ENCODE data around the gene PHLPP1. TPM values are rescaled to one million over a fixed set of nuclear protein-coding genes. Genes with fewer than 3 reads are reported as not detected.

PHLPP1 gene
- total and polyA plus RNA-seq, 2 donors from 2014 or later = 2.9 to 13.0 TPM

- Histone ChIP-seq H3K27ac (ENCODE audit: low read depth in 2 of 2, low read length in 2 of 2) (no peak overlapping the region), H3K36me3 (ENCODE audit: control insufficient read depth in 2 of 3, insufficient read depth in 3 of 3, low read length in 3 of 3) (no peaks in the 10 kb centered on the region), H3K4me1 (ENCODE audit: control insufficient read depth in 2 of 3, insufficient read depth in 2 of 3, low read depth in 1 of 3, low read length in 3 of 3) (no peaks in the 10 kb centered on the region), H3K4me3 (ENCODE audit: low read length in 3 of 3) (no peak overlapping the region), H3K9me3 (ENCODE audit: control insufficient read depth in 2 of 3, insufficient read depth in 1 of 3, low read length in 3 of 3) (no peaks in the 10 kb centered on the region), H3K27me3 (ENCODE audit: control insufficient read depth, insufficient read depth, low read length) (no peaks in the 10 kb centered on the region), H3K9ac (ENCODE audit: low read length in 3 of 3) (no peak overlapping the region)
- TF ChIP-seq, protein P1, sequence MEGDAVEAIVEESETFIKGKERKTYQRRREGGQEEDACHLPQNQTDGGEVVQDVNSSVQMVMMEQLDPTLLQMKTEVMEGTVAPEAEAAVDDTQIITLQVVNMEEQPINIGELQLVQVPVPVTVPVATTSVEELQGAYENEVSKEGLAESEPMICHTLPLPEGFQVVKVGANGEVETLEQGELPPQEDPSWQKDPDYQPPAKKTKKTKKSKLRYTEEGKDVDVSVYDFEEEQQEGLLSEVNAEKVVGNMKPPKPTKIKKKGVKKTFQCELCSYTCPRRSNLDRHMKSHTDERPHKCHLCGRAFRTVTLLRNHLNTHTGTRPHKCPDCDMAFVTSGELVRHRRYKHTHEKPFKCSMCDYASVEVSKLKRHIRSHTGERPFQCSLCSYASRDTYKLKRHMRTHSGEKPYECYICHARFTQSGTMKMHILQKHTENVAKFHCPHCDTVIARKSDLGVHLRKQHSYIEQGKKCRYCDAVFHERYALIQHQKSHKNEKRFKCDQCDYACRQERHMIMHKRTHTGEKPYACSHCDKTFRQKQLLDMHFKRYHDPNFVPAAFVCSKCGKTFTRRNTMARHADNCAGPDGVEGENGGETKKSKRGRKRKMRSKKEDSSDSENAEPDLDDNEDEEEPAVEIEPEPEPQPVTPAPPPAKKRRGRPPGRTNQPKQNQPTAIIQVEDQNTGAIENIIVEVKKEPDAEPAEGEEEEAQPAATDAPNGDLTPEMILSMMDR (IDR thresholded peaks at IDR 0.05; ENCODE audit: borderline replicate concordance, extremely low read depth, insufficient read depth) = no peak
- DNase-seq = no peak
- intact Hi-C loops (cut with DNase I) = no loop called here
- FAIRE-seq = no peak
Observed at GRCh38 chr18:62883937-62884735, 168.8 kb downstream of the PHLPP1 start.

GRCh38 chr18:62885804-62886203, 170.5 kb downstream of the PHLPP1 start:
- H3K4me1 ChIP-seq (ENCODE audit: control insufficient read depth in 2 of 3, insufficient read depth in 2 of 3, low read depth in 1 of 3, low read length in 3 of 3) = no peaks in the 10 kb centered on the region
- H3K27me3 ChIP-seq (ENCODE audit: control insufficient read depth, insufficient read depth, low read length) = no peaks in the 10 kb centered on the region
- FAIRE-seq (no peak), DNase-seq (no peak)
- H3K9me3 ChIP-seq (ENCODE audit: control insufficient read depth in 2 of 3, insufficient read depth in 1 of 3, low read length in 3 of 3) = no peaks in the 10 kb centered on the region
- TF ChIP-seq, protein P1 (IDR thresholded peaks at IDR 0.05; ENCODE audit: borderline replicate concordance, extremely low read depth, insufficient read depth) = no peak
- H3K36me3 ChIP-seq (ENCODE audit: control insufficient read depth in 2 of 3, insufficient read depth in 3 of 3, low read length in 3 of 3) = no peaks in the 10 kb centered on the region
- H3K9ac ChIP-seq (ENCODE audit: low read length in 3 of 3) = no peak overlapping the region
- intact Hi-C loops (cut with DNase I) = no loop called here
- no peak overlapping the region for H3K4me3 ChIP-seq (ENCODE audit: low read length in 3 of 3)
- no peak overlapping the region for H3K27ac ChIP-seq (ENCODE audit: low read depth in 2 of 2, low read length in 2 of 2)

GRCh38 chr18:62894681-62895390, 179.5 kb downstream of the PHLPP1 start:
- no peak for FAIRE-seq
- TF ChIP-seq, protein P1 (IDR thresholded peaks at IDR 0.05; ENCODE audit: borderline replicate concordance, extremely low read depth, insufficient read depth) = no peak
- no peak overlapping the region for H3K9ac ChIP-seq (ENCODE audit: low read length in 3 of 3)
- no peaks in the 10 kb centered on the region for H3K27me3 ChIP-seq (ENCODE audit: control insufficient read depth, insufficient read depth, low read length)
- H3K4me1 ChIP-seq (ENCODE audit: control insufficient read depth in 2 of 3, insufficient read depth in 2 of 3, low read depth in 1 of 3, low read length in 3 of 3) = no peaks in the 10 kb centered on the region
- no peak overlapping the region for H3K27ac ChIP-seq (ENCODE audit: low read depth in 2 of 2, low read length in 2 of 2)
- H3K4me3 ChIP-seq (ENCODE audit: low read length in 3 of 3) = no peak overlapping the region
- DNase-seq = no peak
- no peaks in the 10 kb centered on the region for H3K9me3 ChIP-seq (ENCODE audit: control insufficient read depth in 2 of 3, insufficient read depth in 1 of 3, low read length in 3 of 3)
- intact Hi-C loops (cut with DNase I) = no loop called here
- H3K36me3 ChIP-seq (ENCODE audit: control insufficient read depth in 2 of 3, insufficient read depth in 3 of 3, low read length in 3 of 3) = peaks cover 0 to 2% (median 0%) of the 10 kb centered on the region in 3 donors

All from kidney (tissue), 14 donors.